SJCRH30 (cell line): ENCODE results near the gene MX2. TPM values are rescaled to one million over a fixed set of nuclear protein-coding genes. Genes with fewer than 3 reads are reported as not detected.
"Not testable (repeated sequence)": the region's sequence is repeated elsewhere in the genome, so short reads cannot be mapped to it uniquely, and the experiment has no call there.

Experiments used
- DNase-seq, 2 experiments: peaks; one replicate each; pipeline ENCODE4 v3.0.0-alpha.2; 2015 to 2020
- H3K27ac ChIP-seq: fragments of 250-450 bp; sonication (Bioruptor Pico); 2 replicates; pipeline ENCODE4 v1.5.1; 2020; ENCODE audit warnings: mild to moderate bottlenecking, moderate library complexity
- H3K27me3 ChIP-seq: fragments of 250-450 bp; sonication (Bioruptor Pico); 2 replicates; pipeline ENCODE4 v1.5.1; 2020; ENCODE audit warnings: mild to moderate bottlenecking, moderate library complexity
- H3K36me3 ChIP-seq: fragments of 250-450 bp; sonication (Bioruptor Pico); 2 replicates; pipeline ENCODE4 v1.5.1; 2020; ENCODE audit warnings: mild to moderate bottlenecking, moderate library complexity
- H3K4me1 ChIP-seq: fragments of 250-450 bp; sonication (Bioruptor Pico); 2 replicates; pipeline ENCODE4 v1.5.1; 2020; ENCODE audit warnings: mild to moderate bottlenecking, moderate library complexity
- H3K4me3 ChIP-seq: fragments of 250-450 bp; sonication (Bioruptor Pico); 2 replicates; pipeline ENCODE4 v1.5.1; 2020; ENCODE audit warnings: mild to moderate bottlenecking, moderate library complexity
- H3K9me3 ChIP-seq: fragments of 250-450 bp; sonication (Bioruptor Pico); replicated peaks from 2 replicates; pipeline ENCODE4 v1.5.1; 2020; ENCODE audit warnings: mild to moderate bottlenecking, moderate library complexity
- total RNA-seq: library from RNA; depleted of rRNA; stranded (reverse); fragments of >200 nt; shearing (Covaris generic); gene quantifications from 2 replicates; pipeline ENCODE4 v1.2.3, GENCODE V29; 2014

The MX2 gene
- total RNA-seq, 1 experiment from 2014 or later = not detected

GRCh38 chr21:41422546-41423304 lies 60.9 kb downstream of the MX2 start:
- Histone ChIP-seq H3K4me3 (no peak overlapping the region), H3K27ac (no peak overlapping the region), H3K27me3 (no peaks in the 10 kb centered on the region), H3K9me3 (no peaks in the 10 kb centered on the region), H3K4me1 (no peaks in the 10 kb centered on the region), H3K36me3 (no peaks in the 10 kb centered on the region)
- no peak for DNase-seq

GRCh38 chr21:41423305-41423636 lies 61.4 kb downstream of the MX2 start:
- H3K36me3 ChIP-seq, H3K4me3 ChIP-seq, H3K27ac ChIP-seq, H3K27me3 ChIP-seq, H3K9me3 ChIP-seq, H3K4me1 ChIP-seq, DNase-seq: not testable (repeated sequence)

DNA sequence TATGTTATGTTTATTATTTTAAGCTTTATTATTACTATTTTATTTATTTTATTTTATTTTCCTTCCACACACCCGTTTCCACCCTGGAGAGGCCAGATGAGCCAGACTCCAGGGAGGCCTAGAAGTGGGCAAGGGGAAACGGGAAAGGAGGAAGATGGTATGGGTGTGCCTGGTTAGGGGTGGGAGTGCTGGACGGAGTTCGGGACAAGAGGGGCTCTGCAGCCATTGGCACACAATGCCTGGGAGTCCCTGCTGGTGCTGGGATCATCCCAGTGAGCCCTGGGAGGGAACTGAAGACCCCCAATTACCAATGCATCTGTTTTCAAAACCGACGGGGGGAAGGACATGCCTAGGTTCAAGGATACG lies 63.7 kb downstream of the MX2 start:
- no peaks in the 10 kb centered on the region for H3K36me3 ChIP-seq
- H3K4me3 ChIP-seq = no peak overlapping the region
- no peak overlapping the region for H3K27ac ChIP-seq
- DNase-seq = no peak
- H3K9me3 ChIP-seq = no peaks in the 10 kb centered on the region
- no peaks in the 10 kb centered on the region for H3K4me1 ChIP-seq
- H3K27me3 ChIP-seq = no peaks in the 10 kb centered on the region

GRCh38 chr21:41425954-41426675 lies 64.3 kb downstream of the MX2 start, which contains the start of gene MX1:
Gene MX1 (plus strand): TSS chr21:41426239. CDS start chr21:41432071, 5,832 bp downstream.
- no peak within 1 kb of the TSS for H3K27ac ChIP-seq
- no peaks in the 10 kb centered on the region for H3K36me3 ChIP-seq
- H3K27me3 ChIP-seq = no peaks in the 10 kb centered on the region
- no peaks in the 10 kb centered on the region for H3K4me1 ChIP-seq
- H3K4me3 ChIP-seq = no peak within 1 kb of the TSS
- H3K9me3 ChIP-seq = no peaks in the 10 kb centered on the region
- no peak for DNase-seq

- H3K36me3 ChIP-seq = no peaks in the 10 kb centered on the region
- no peak overlapping the region for H3K27ac ChIP-seq
- H3K27me3 ChIP-seq = no peaks in the 10 kb centered on the region
- H3K9me3 ChIP-seq = no peaks in the 10 kb centered on the region
- no peaks in the 10 kb centered on the region for H3K4me1 ChIP-seq
- no peak for DNase-seq
- H3K4me3 ChIP-seq = no peak overlapping the region
Measured at GRCh38 chr21:41426676-41427404, 65.0 kb downstream of the MX2 start.

DNA sequence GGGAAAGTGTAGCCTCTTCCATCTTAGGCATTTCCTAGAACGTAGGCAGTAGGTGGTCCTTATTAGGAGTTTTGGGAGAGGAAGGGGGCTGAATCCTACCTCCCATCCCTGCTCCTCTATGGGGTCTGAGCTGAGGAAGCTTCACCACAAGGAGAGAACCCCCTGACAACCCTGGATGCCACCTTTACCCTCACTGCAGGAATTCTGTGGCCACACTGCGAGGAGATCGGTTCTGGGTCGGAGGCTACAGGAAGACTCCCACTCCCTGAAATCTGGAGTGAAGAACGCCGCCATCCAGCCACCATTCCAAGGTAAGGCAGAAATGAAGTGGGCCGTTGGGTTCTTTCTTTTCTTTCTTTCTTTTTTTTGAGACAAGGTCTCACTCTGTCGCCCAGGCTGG lies 65.7 kb downstream of the MX2 start:
- no peaks in the 10 kb centered on the region for H3K4me1 ChIP-seq
- no peak for DNase-seq
- no peaks in the 10 kb centered on the region for H3K9me3 ChIP-seq
- no peaks in the 10 kb centered on the region for H3K27me3 ChIP-seq
- no peaks in the 10 kb centered on the region for H3K36me3 ChIP-seq
- no peak overlapping the region for H3K27ac ChIP-seq
- no peak overlapping the region for H3K4me3 ChIP-seq

GRCh38 chr21:41428311-41428710 lies 66.5 kb downstream of the MX2 start:
- H3K27me3 ChIP-seq = no peaks in the 10 kb centered on the region
- no peak for DNase-seq
- no peaks in the 10 kb centered on the region for H3K4me1 ChIP-seq

DNA sequence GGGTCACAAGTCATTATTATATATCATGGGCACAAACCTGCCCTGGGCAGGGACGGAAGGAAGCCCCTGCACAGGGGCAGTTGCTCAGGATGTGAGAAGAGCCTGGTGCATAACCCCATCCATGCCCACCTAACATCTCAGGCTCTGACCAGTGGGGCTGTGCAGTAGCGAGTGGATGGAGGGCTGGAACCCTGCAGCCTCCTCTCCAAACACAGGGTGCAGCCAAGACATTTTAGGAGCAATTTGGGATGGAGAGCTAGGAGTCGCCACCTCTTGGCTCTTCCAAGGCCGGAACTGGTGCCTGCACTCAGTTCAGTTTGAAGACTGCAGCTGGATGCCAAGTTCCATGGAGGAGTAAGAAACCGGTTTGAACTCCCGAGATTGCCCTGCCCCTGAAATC lies 67.0 kb downstream of the MX2 start:
- Histone ChIP-seq H3K4me3 (no peak overlapping the region), H3K27ac (no peak overlapping the region), H3K36me3 (no peaks in the 10 kb centered on the region), H3K4me1 (no peaks in the 10 kb centered on the region), H3K27me3 (no peaks in the 10 kb centered on the region), H3K9me3 (no peaks in the 10 kb centered on the region)
- no peak for DNase-seq

More at GRCh38 chr21:41428311-41428710, 66.5 kb downstream of the MX2 start:
- no peak overlapping the region for H3K27ac ChIP-seq
- no peak overlapping the region for H3K4me3 ChIP-seq
- H3K36me3 ChIP-seq = no peaks in the 10 kb centered on the region
- H3K9me3 ChIP-seq = no peaks in the 10 kb centered on the region

DNA sequence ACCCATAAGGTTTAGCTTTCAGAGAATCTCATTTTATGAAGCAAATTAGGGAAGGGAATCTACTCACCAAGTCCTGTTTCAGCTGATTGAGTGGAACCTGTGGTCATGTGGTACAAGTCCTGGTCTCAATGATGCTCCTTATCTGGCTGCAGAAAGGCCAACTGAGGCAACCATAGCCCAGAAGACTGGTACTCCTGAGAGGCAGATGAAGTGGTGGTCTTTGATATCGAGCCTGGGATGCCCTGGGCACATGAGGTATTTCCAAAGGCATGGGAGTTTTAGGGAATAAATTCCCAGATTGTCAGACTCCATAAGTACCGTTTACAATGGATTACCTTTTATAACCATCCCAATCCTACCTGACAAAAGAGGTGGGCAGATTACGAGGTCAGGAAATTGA lies 67.5 kb downstream of the MX2 start:
- Histone ChIP-seq H3K27me3 (no peaks in the 10 kb centered on the region), H3K9me3 (no peaks in the 10 kb centered on the region), H3K27ac (no peak overlapping the region), H3K36me3 (no peaks in the 10 kb centered on the region), H3K4me1 (no peaks in the 10 kb centered on the region), H3K4me3 (no peak overlapping the region)
- no peak for DNase-seq

DNA sequence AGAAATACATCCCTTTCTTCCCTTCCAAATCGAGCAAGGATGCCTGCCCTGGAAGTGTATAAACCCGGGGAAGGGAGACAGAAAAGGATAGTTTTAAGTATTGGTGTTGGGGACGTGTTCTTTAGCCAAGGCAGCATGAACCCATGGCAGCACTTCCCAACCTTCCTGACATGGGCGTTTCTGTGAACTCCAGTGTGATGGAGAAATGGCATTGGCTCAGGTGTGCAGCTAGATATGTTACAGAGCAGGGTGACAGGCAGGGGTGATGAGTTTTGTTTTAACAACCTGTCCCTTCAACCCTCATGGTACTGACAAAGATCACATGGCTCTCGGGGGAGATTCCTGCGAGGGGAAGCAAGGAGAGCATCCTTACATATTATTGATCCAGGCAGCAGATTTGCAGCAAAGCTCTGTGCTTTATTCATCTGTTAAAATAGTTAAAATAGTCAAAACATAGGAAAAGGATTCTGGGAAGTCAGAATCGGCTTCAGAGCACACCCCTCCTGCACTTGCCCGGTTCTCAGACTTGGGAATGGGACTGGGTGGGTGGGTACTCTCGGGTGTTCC lies 68.2 kb downstream of the MX2 start:
- Histone ChIP-seq H3K36me3 (no peaks in the 10 kb centered on the region), H3K4me3 (no peak overlapping the region), H3K4me1 (no peaks in the 10 kb centered on the region), H3K9me3 (no peaks in the 10 kb centered on the region), H3K27me3 (no peaks in the 10 kb centered on the region), H3K27ac (no peak overlapping the region)
- no peak for DNase-seq

DNA sequence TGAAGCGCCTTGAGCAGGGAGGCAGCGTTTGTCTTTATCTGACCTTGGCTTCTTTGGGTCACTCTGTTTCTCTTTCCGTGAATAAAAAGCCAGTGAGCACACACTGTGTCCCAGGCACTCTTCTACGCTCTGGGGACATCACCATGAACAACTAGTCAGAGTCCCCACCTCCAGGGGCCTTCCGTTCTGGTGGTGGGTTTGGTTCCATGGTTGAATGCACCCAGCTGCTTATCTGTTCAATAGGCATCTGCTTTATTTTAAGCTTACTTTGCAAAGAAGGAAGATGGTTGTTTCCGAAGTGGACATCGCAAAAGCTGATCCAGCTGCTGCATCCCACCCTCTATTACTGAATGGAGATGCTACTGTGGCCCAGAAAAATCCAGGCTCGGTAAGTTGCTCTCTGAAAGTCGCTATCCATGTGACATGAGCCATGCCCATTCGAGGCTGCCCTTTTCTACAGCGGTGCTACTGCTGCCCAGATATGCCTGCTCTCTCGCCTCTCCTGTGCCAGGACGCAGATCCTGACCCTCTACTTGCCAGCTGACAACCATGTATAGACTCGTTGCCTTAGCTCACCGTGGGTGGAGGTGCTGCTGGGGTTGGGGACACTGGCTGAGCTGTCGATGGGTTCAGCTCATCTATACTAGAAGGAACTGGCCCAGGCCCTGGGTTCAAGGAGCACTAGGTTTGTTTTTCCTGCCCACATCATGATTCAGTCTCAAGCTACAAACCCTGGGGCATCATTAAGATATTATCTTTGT lies 70.1 kb downstream of the MX2 start:
- H3K4me3 ChIP-seq = no peak overlapping the region
- no peak overlapping the region for H3K27ac ChIP-seq
- H3K36me3 ChIP-seq = no peaks in the 10 kb centered on the region
- no peak for DNase-seq
- H3K27me3 ChIP-seq = no peaks in the 10 kb centered on the region
- no peaks in the 10 kb centered on the region for H3K4me1 ChIP-seq
- H3K9me3 ChIP-seq = no peaks in the 10 kb centered on the region

- Histone ChIP-seq H3K4me1 (no peaks in the 10 kb centered on the region), H3K27ac (no peak overlapping the region), H3K4me3 (no peak overlapping the region), H3K36me3 (no peaks in the 10 kb centered on the region), H3K27me3 (peaks cover under 1% of the 10 kb centered on the region; the same call in 1 of the 2 replicates), H3K9me3 (no peaks in the 10 kb centered on the region)
- no peak for DNase-seq
Measured at GRCh38 chr21:41432562-41433460, 71.0 kb downstream of the MX2 start.

GRCh38 chr21:41433566-41433965 lies 71.7 kb downstream of the MX2 start:
- no peak for DNase-seq
- Histone ChIP-seq H3K27ac (no peak overlapping the region), H3K9me3 (no peaks in the 10 kb centered on the region), H3K36me3 (no peaks in the 10 kb centered on the region), H3K27me3 (peaks cover 4% of the 10 kb centered on the region; the same call in 1 of the 2 replicates), H3K4me1 (no peaks in the 10 kb centered on the region), H3K4me3 (no peak overlapping the region)

DNA sequence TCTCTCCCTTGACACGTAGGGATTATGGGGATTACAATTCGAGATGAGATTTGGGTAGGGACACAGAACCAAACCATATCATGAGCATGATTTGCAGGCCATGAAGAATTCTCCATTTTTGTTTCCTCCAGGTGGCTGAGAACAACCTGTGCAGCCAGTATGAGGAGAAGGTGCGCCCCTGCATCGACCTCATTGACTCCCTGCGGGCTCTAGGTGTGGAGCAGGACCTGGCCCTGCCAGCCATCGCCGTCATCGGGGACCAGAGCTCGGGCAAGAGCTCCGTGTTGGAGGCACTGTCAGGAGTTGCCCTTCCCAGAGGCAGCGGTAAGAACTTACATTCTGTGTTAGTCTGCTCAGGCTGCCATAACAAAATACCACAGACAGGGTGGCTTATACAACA lies 73.9 kb downstream of the MX2 start:
- Histone ChIP-seq H3K27ac (no peak overlapping the region), H3K9me3 (no peaks in the 10 kb centered on the region), H3K4me3 (no peak overlapping the region), H3K4me1 (no peaks in the 10 kb centered on the region), H3K27me3 (peaks cover 4% of the 10 kb centered on the region; the same call in 1 of the 2 replicates), H3K36me3 (no peaks in the 10 kb centered on the region)
- no peak for DNase-seq
